Spleen (tissue), 7 donors: ENCODE measurements around the gene EEF2K.

Experiments used
- CTCF ChIP-seq, 11 experiments: fragments of 200-600 bp in 7 of 11; fragments of 450-650 bp in 4 of 11; sonication (generic) in 4 of 11; IDR thresholded peaks in 8 of 11; conservative IDR thresholded peaks in 3 of 11; 1 replicate in 7 of 11; 2 replicates in 4 of 11; pipeline versions ENCODE4 v1.4.0 to v1.8.0; 2016 to 2021; ENCODE audit warnings: antibody characterized with exemption in 11 of 11, inconsistent platforms in 4 of 11, mild to moderate bottlenecking in 1 of 11
- POLR2A ChIP-seq, 3 donors: fragments of 450-650 bp; IDR thresholded peaks; one replicate each; pipeline ENCODE4 v1.5.1; 2017; ENCODE audit warnings: antibody characterized with exemption in 3 of 3, mild to moderate bottlenecking in 1 of 3
- POLR2AphosphoS5 ChIP-seq, 3 donors: sonication (generic); formaldehyde crosslinking; IDR thresholded peaks; one replicate each; pipeline ENCODE4 v1.5.1; 2017; ENCODE audit warnings: antibody characterized with exemption in 3 of 3
- donor health status: DM: no; HTN: no; CAD: no; lungs with moderate emphysema.
- donor health status: DM: no; HTN: no; CAD: no.
- donor health status: DM: no; HTN: no; CAD: no.

- TF ChIP-seq CTCF (IDR thresholded peaks at IDR 0.05 in 8 of 11, conservative IDR thresholded peaks at IDR 0.05 in 3 of 11) (no peak), POLR2AphosphoS5 (IDR thresholded peaks at IDR 0.05) (no peak), POLR2A (IDR thresholded peaks at IDR 0.05) (no peak)
These were observed 15.9 kb downstream of the EEF2K start for GRCh38 chr16:22222006-22222405.
